ENCODE measurements around the gene TAS2R40.

TAS2R40 gene

GRCh38 chr7:143239813-143240212 lies 18.0 kb downstream of the TAS2R40 start:
- Histone ChIP-seq H3K4me3 (ENCODE audit: low read length) (peak overlapping the region; percentile 62), H3K9me3 (ENCODE audit: control insufficient read depth, low read length) (peaks cover 26% of the 10 kb centered on the region), H3K27me3 (replicated peaks; ENCODE audit: control insufficient read depth, insufficient read depth, low read length) (no peaks in the 10 kb centered on the region), H3K9ac (ENCODE audit: low read length) (peak overlapping the region; percentile 82), H3K4me1 (ENCODE audit: control insufficient read depth, insufficient read depth, low read length) (peaks cover 23% of the 10 kb centered on the region), H3K36me3 (ENCODE audit: control insufficient read depth, insufficient read depth, low read length, severe bottlenecking) (no peaks in the 10 kb centered on the region)
- DNase-seq (ENCODE audit: low read depth) = peak; percentile 87

DNA sequence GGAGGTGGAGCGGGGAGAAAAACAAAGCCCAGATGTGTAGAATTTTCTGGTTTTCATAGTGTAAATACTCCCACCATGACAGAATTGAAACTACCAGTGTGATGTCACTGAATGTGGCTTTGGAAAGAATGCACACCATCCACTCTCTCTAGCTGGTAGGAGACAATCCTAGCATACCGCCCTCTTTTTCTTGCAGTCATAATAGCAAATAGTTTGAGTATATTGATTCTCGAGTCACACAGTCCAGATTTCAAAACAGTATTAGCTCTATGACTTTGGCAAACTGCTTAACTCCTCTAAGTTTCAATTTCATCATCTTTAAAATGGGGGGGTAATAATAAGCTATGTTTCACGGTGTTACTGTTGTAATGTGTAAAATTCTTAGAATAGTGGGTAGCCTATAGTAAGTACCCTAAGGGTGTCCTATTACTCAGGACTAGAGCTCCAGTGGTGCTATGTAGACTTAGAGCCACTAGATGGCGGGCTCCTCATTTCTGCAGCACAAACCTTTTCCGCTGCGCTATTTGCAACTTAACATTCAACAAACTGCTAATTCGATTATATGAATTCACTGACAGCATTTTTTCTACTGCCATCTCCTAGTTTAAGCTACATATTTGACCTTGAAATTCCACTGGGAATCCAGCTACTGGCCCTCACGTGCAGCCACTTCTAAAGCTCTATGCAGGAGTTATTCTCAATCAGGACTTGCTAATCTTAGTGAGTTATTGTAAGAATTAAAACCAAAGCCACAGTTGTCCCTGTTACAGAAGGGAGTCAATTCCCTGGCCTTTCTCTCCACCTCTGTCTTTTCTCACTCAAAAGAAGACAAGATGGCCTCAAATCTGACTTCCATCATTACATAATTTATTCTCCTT lies 18.7 kb downstream of the TAS2R40 start:
- DNase-seq (ENCODE audit: low read depth) = peak; percentile 93
- H3K4me1 ChIP-seq (ENCODE audit: control insufficient read depth, insufficient read depth, low read length) = peaks cover 27% of the 10 kb centered on the region
- peak overlapping the region; percentile 62 for H3K4me3 ChIP-seq (ENCODE audit: low read length)
- H3K36me3 ChIP-seq (ENCODE audit: control insufficient read depth, insufficient read depth, low read length, severe bottlenecking) = no peaks in the 10 kb centered on the region
- H3K9me3 ChIP-seq (ENCODE audit: control insufficient read depth, low read length) = peaks cover 21% of the 10 kb centered on the region
- H3K27me3 ChIP-seq (replicated peaks; ENCODE audit: control insufficient read depth, insufficient read depth, low read length) = no peaks in the 10 kb centered on the region
- H3K9ac ChIP-seq (ENCODE audit: low read length) = peak overlapping the region; percentile 82

DNA sequence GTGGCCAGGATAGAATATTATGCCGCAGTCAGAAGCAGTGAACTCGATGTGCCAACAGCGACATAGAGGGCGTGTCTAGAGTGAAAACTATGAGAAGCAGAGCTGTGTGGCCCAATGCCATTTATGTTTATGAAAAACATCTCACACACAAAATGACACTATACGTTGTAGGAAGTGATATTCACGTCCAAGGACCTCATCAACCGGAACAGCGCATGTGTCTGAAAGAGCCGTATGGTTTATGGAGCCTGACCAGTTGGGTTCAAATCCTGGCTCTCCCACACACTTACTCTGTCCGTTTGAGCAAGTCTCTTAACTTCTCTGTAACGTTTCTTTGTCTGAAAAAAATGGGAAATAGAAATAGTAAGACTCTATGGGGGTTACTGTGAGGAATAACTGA lies 20.5 kb downstream of the TAS2R40 start:
- DNase-seq (ENCODE audit: low read depth) = no peak
- no peak overlapping the region for H3K4me3 ChIP-seq (ENCODE audit: low read length)

DNA sequence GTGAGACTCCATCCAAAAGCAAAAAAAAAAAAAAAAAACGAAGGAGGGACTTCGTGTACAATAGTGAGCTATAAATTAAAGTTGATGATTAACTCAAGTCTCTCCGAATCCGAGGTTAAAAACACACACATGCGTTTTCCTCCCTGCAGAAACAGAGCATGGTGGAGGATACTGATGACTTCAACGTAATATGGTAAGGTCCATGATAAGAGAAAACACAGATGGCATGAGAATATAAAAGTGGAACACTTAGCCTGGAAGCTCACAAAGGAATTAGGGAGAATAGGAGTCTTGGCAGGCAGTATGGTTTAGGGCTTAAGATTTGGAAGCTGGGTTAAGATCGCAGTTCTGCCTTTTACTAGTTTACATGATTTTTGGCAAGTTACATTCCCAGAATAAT lies 21.3 kb downstream of the TAS2R40 start:
- no peaks in the 10 kb centered on the region for H3K36me3 ChIP-seq (ENCODE audit: control insufficient read depth, insufficient read depth, low read length, severe bottlenecking)
- DNase-seq (ENCODE audit: low read depth) = no peak
- H3K9ac ChIP-seq (ENCODE audit: low read length) = no peak overlapping the region
- peaks cover 27% of the 10 kb centered on the region for H3K4me1 ChIP-seq (ENCODE audit: control insufficient read depth, insufficient read depth, low read length)
- H3K27me3 ChIP-seq (replicated peaks; ENCODE audit: control insufficient read depth, insufficient read depth, low read length) = no peaks in the 10 kb centered on the region
- no peaks in the 10 kb centered on the region for H3K9me3 ChIP-seq (ENCODE audit: control insufficient read depth, low read length)
- H3K4me3 ChIP-seq (ENCODE audit: low read length) = no peak overlapping the region

More for the DNA sequence above, 20.5 kb downstream of the TAS2R40 start:
- peaks cover 27% of the 10 kb centered on the region for H3K4me1 ChIP-seq (ENCODE audit: control insufficient read depth, insufficient read depth, low read length)
- H3K9me3 ChIP-seq (ENCODE audit: control insufficient read depth, low read length) = peaks cover 3% of the 10 kb centered on the region
- no peaks in the 10 kb centered on the region for H3K36me3 ChIP-seq (ENCODE audit: control insufficient read depth, insufficient read depth, low read length, severe bottlenecking)
- H3K27me3 ChIP-seq (replicated peaks; ENCODE audit: control insufficient read depth, insufficient read depth, low read length) = no peaks in the 10 kb centered on the region
- no peak overlapping the region for H3K9ac ChIP-seq (ENCODE audit: low read length)

DNA sequence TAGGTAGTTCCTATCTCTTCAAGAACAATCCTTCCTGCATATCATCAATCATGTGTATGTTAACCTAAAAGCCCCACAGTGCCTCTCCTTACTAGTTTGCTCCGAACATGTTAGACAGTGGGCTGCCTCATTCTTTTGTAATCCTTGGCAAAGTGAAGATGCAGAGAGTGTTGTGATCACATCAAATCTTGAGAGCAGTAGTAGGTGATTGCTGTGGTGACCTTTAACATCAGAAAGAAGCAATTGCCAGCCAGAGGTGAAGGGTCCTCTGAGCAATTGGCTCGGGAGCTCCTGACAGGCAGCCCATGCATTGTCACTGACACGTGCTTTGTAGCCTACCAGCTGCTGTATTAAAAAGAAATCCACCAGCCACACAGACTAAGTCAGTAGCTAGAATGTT lies 21.8 kb downstream of the TAS2R40 start:
- no peaks in the 10 kb centered on the region for H3K36me3 ChIP-seq (ENCODE audit: control insufficient read depth, insufficient read depth, low read length, severe bottlenecking)
- H3K9ac ChIP-seq (ENCODE audit: low read length) = no peak overlapping the region
- H3K27me3 ChIP-seq (replicated peaks; ENCODE audit: control insufficient read depth, insufficient read depth, low read length) = no peaks in the 10 kb centered on the region
- H3K4me1 ChIP-seq (ENCODE audit: control insufficient read depth, insufficient read depth, low read length) = peaks cover 27% of the 10 kb centered on the region
- H3K4me3 ChIP-seq (ENCODE audit: low read length) = no peak overlapping the region
- no peaks in the 10 kb centered on the region for H3K9me3 ChIP-seq (ENCODE audit: control insufficient read depth, low read length)
- DNase-seq (ENCODE audit: low read depth) = no peak

- no peak overlapping the region for H3K9ac ChIP-seq (ENCODE audit: low read length)
- no peak overlapping the region for H3K4me3 ChIP-seq (ENCODE audit: low read length)
- H3K27me3 ChIP-seq (replicated peaks; ENCODE audit: control insufficient read depth, insufficient read depth, low read length) = no peaks in the 10 kb centered on the region
- H3K9me3 ChIP-seq (ENCODE audit: control insufficient read depth, low read length) = no peaks in the 10 kb centered on the region
- DNase-seq (ENCODE audit: low read depth) = no peak
- H3K36me3 ChIP-seq (ENCODE audit: control insufficient read depth, insufficient read depth, low read length, severe bottlenecking) = no peaks in the 10 kb centered on the region
- H3K4me1 ChIP-seq (ENCODE audit: control insufficient read depth, insufficient read depth, low read length) = peaks cover 23% of the 10 kb centered on the region
Observed at GRCh38 chr7:143244321-143244720, 22.5 kb downstream of the TAS2R40 start.

GRCh38 chr7:143245123-143245522 lies 23.3 kb downstream of the TAS2R40 start:
- no peaks in the 10 kb centered on the region for H3K36me3 ChIP-seq (ENCODE audit: control insufficient read depth, insufficient read depth, low read length, severe bottlenecking)
- H3K9me3 ChIP-seq (ENCODE audit: control insufficient read depth, low read length) = no peaks in the 10 kb centered on the region
- DNase-seq (ENCODE audit: low read depth) = peak; percentile 45
- H3K9ac ChIP-seq (ENCODE audit: low read length) = no peak overlapping the region
- no peaks in the 10 kb centered on the region for H3K27me3 ChIP-seq (replicated peaks; ENCODE audit: control insufficient read depth, insufficient read depth, low read length)
- H3K4me1 ChIP-seq (ENCODE audit: control insufficient read depth, insufficient read depth, low read length) = peaks cover 16% of the 10 kb centered on the region
- H3K4me3 ChIP-seq (ENCODE audit: low read length) = peak overlapping the region; percentile 34

DNA sequence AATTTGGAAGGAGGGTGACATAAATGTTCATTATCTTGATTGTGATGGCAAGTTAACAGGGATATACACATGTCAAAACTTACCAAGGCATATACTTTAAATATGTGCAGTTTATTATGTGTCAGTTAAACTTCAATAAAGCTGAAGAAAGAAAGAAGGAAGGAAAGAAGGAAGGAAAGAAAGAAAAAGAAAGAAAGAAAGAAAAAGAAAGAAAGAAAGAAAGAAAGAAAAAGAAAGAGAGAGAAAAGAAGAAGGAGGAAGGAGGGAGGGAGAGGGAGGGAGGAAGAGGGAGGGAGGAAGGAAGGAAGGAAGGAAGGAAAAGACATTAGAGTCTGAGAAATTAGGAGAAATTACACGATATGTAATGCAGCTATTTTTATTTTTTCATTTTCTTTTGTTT lies 25.5 kb downstream of the TAS2R40 start:
- Histone ChIP-seq H3K4me3 (ENCODE audit: low read length) (no peak overlapping the region), H3K9ac (ENCODE audit: low read length) (no peak overlapping the region), H3K27me3 (replicated peaks; ENCODE audit: control insufficient read depth, insufficient read depth, low read length) (no peaks in the 10 kb centered on the region), H3K9me3 (ENCODE audit: control insufficient read depth, low read length) (no peaks in the 10 kb centered on the region), H3K4me1 (ENCODE audit: control insufficient read depth, insufficient read depth, low read length) (peaks cover 4% of the 10 kb centered on the region), H3K36me3 (ENCODE audit: control insufficient read depth, insufficient read depth, low read length, severe bottlenecking) (no peaks in the 10 kb centered on the region)
- no peak for DNase-seq (ENCODE audit: low read depth)

- H3K9ac ChIP-seq (ENCODE audit: low read length) = no peak overlapping the region
- DNase-seq (ENCODE audit: low read depth) = no peak
Observed at GRCh38 chr7:143248761-143249354, 27.0 kb downstream of the TAS2R40 start.

GRCh38 chr7:143250199-143250598 lies 28.4 kb downstream of the TAS2R40 start:
- Histone ChIP-seq H3K27me3 (replicated peaks; ENCODE audit: control insufficient read depth, insufficient read depth, low read length) (no peaks in the 10 kb centered on the region), H3K36me3 (ENCODE audit: control insufficient read depth, insufficient read depth, low read length, severe bottlenecking) (no peaks in the 10 kb centered on the region), H3K4me3 (ENCODE audit: low read length) (no peak overlapping the region), H3K9me3 (ENCODE audit: control insufficient read depth, low read length) (no peaks in the 10 kb centered on the region), H3K4me1 (ENCODE audit: control insufficient read depth, insufficient read depth, low read length) (peaks cover 3% of the 10 kb centered on the region), H3K9ac (ENCODE audit: low read length) (no peak overlapping the region)
- DNase-seq (ENCODE audit: low read depth) = no peak

More at GRCh38 chr7:143248761-143249354, 27.0 kb downstream of the TAS2R40 start:
- H3K4me3 ChIP-seq (ENCODE audit: low read length) = no peak overlapping the region
- H3K27me3 ChIP-seq (replicated peaks; ENCODE audit: control insufficient read depth, insufficient read depth, low read length) = no peaks in the 10 kb centered on the region
- no peaks in the 10 kb centered on the region for H3K9me3 ChIP-seq (ENCODE audit: control insufficient read depth, low read length)
- no peaks in the 10 kb centered on the region for H3K36me3 ChIP-seq (ENCODE audit: control insufficient read depth, insufficient read depth, low read length, severe bottlenecking)
- peaks cover 4% of the 10 kb centered on the region for H3K4me1 ChIP-seq (ENCODE audit: control insufficient read depth, insufficient read depth, low read length)

- DNase-seq (ENCODE audit: low read depth) = no peak
- Histone ChIP-seq H3K36me3 (ENCODE audit: control insufficient read depth, insufficient read depth, low read length, severe bottlenecking) (no peaks in the 10 kb centered on the region), H3K9ac (ENCODE audit: low read length) (no peak overlapping the region), H3K4me3 (ENCODE audit: low read length) (no peak overlapping the region), H3K27me3 (replicated peaks; ENCODE audit: control insufficient read depth, insufficient read depth, low read length) (no peaks in the 10 kb centered on the region), H3K4me1 (ENCODE audit: control insufficient read depth, insufficient read depth, low read length) (no peaks in the 10 kb centered on the region), H3K9me3 (ENCODE audit: control insufficient read depth, low read length) (no peaks in the 10 kb centered on the region)
Observed at GRCh38 chr7:143250822-143251221, 29.0 kb downstream of the TAS2R40 start.

Measured in adipocyte (in vitro differentiated cells).